NCI-H69 (cell line): ENCODE results near the gene EGFL7.

Experiments
- DNase-seq: peaks from one replicate; lab custom pipeline; 2025; lab: John Stamatoyannopoulos, UW

EGFL7 gene

GRCh38 chr9:136644343-136644592 is 18.4 kb upstream of the EGFL7 start:
- peak; percentile 82 for DNase-seq

- DNase-seq, result no peak
Measured at GRCh38 chr9:136644593-136645351, 17.9 kb upstream of the EGFL7 start.

GRCh38 chr9:136645352-136645902 is 17.3 kb upstream of the EGFL7 start:
- DNase-seq, result no peak

- DNase-seq, result no peak
Measured at GRCh38 chr9:136645903-136646754, 16.6 kb upstream of the EGFL7 start.

GRCh38 chr9:136646827-136647711 is 15.6 kb upstream of the EGFL7 start:
- DNase-seq, result no peak

GRCh38 chr9:136648751-136649150 is 14.0 kb upstream of the EGFL7 start:
- peak; percentile 87 for DNase-seq

- no peak for DNase-seq
Measured at GRCh38 chr9:136650021-136650420, 12.7 kb upstream of the EGFL7 start.

- no peak for DNase-seq
Measured at GRCh38 chr9:136650648-136651047, 12.1 kb upstream of the EGFL7 start.

GRCh38 chr9:136651860-136652259 is 10.9 kb upstream of the EGFL7 start:
- DNase-seq, result no peak

GRCh38 chr9:136653323-136654079 is 9.2 kb upstream of the EGFL7 start:
- no peak for DNase-seq

- DNase-seq, result no peak
Measured at GRCh38 chr9:136654820-136655535, 7.7 kb upstream of the EGFL7 start.

GRCh38 chr9:136655536-136656182 is 7.1 kb upstream of the EGFL7 start:
- no peak for DNase-seq

- no peak for DNase-seq
Measured at GRCh38 chr9:136656183-136656738, 6.5 kb upstream of the EGFL7 start.

- DNase-seq, result peak; percentile 26
Measured at GRCh38 chr9:136656795-136657611, 5.7 kb upstream of the EGFL7 start.

GRCh38 chr9:136657974-136658848 is 4.5 kb upstream of the EGFL7 start:
- no peak for DNase-seq

- DNase-seq, result no peak
Measured at GRCh38 chr9:136658849-136659535, 3.7 kb upstream of the EGFL7 start.
